HEK293T (cell line): ENCODE measurements around the gene PAQR5.
"Not testable (repeated sequence)": the region's sequence is repeated elsewhere in the genome, so short reads cannot be mapped to it uniquely, and the experiment has no call there.

ENCODE experiments used
- CTCF ChIA-PET: fragments of 350-600 bp; formaldehyde crosslinking; extraction: SDS; loops from one replicate; lab custom pipeline; 2021; ENCODE audit warnings: antibody characterized with exemption, inconsistent platforms; lab: Yijun Ruan, JAX
- POLR2A ChIA-PET: fragments of 350-600 bp; formaldehyde crosslinking; extraction: SDS; loops from one replicate; lab custom pipeline; 2020; ENCODE audit warnings: antibody characterized with exemption, inconsistent platforms; lab: Yijun Ruan, JAX
- DNase-seq: peaks from one replicate; pipeline ENCODE4 v3.0.0; 2012; ENCODE audit warnings: mixed read lengths; ENCODE audit errors: extremely low spot score
- ARNT ChIP-seq: fragments of 450-650 bp; IDR thresholded peaks from 2 replicates; pipeline ENCODE4 v1.6.1; 2017; ENCODE audit warnings: mild to moderate bottlenecking
- BHLHE40 ChIP-seq: fragments of 450-650 bp; IDR thresholded peaks from 2 replicates; pipeline ENCODE4 v1.6.1; 2016; ENCODE audit warnings: mild to moderate bottlenecking, moderate library complexity, borderline replicate concordance
- CTBP1 ChIP-seq: fragments of 450-650 bp; IDR thresholded peaks from 2 replicates; pipeline ENCODE4 v1.6.1; 2016; ENCODE audit warnings: borderline replicate concordance
- ELF4 ChIP-seq: fragments of 450-650 bp; IDR thresholded peaks from 2 replicates; pipeline ENCODE4 v1.6.1; 2017; ENCODE audit warnings: antibody characterized with exemption
- FOXA1 ChIP-seq: fragments of 450-650 bp; IDR thresholded peaks from 2 replicates; pipeline ENCODE4 v1.6.1; 2016; ENCODE audit warnings: mild to moderate bottlenecking
- FOXK2 ChIP-seq: fragments of 450-650 bp; IDR thresholded peaks from 2 replicates; pipeline ENCODE4 v1.6.1; 2016; ENCODE audit warnings: mild to moderate bottlenecking
- FOXM1 ChIP-seq: fragments of 450-650 bp; IDR thresholded peaks from 2 replicates; pipeline ENCODE4 v1.6.1; 2017; ENCODE audit warnings: mild to moderate bottlenecking, borderline replicate concordance
- HDGF ChIP-seq: fragments of 450-650 bp; IDR thresholded peaks from 2 replicates; pipeline ENCODE4 v1.6.1; 2017; ENCODE audit warnings: antibody characterized with exemption, borderline replicate concordance
- L3MBTL2 ChIP-seq: fragments of 450-650 bp; conservative IDR thresholded peaks from 2 replicates; pipeline ENCODE4 v1.6.1; 2016; ENCODE audit warnings: mild to moderate bottlenecking
- LEF1 ChIP-seq: fragments of 450-650 bp; IDR thresholded peaks from 2 replicates; pipeline ENCODE4 v1.6.1; 2017; ENCODE audit warnings: mild to moderate bottlenecking, borderline replicate concordance
- NFRKB ChIP-seq: fragments of 450-650 bp; IDR thresholded peaks from 2 replicates; pipeline ENCODE4 v1.6.1; 2016; ENCODE audit warnings: mild to moderate bottlenecking, moderate library complexity
- SP1 ChIP-seq: fragments of 450-650 bp; IDR thresholded peaks from 2 replicates; pipeline ENCODE4 v1.6.1; 2017
- SUZ12 ChIP-seq: fragments of 450-650 bp; IDR thresholded peaks from 2 replicates; pipeline ENCODE4 v1.6.1; 2016; ENCODE audit warnings: mild to moderate bottlenecking
- TARDBP ChIP-seq: fragments of 450-650 bp; IDR thresholded peaks from 2 replicates; pipeline ENCODE4 v1.6.1; 2016
- ZNF384 ChIP-seq: fragments of 450-650 bp; IDR thresholded peaks from 2 replicates; pipeline ENCODE4 v1.6.1; 2016
- TF ChIP-seq, protein P1 (sequence below): fragments of 450-650 bp; IDR thresholded peaks from 2 replicates; pipeline ENCODE4 v1.6.1; 2016

PAQR5 gene

DNA sequence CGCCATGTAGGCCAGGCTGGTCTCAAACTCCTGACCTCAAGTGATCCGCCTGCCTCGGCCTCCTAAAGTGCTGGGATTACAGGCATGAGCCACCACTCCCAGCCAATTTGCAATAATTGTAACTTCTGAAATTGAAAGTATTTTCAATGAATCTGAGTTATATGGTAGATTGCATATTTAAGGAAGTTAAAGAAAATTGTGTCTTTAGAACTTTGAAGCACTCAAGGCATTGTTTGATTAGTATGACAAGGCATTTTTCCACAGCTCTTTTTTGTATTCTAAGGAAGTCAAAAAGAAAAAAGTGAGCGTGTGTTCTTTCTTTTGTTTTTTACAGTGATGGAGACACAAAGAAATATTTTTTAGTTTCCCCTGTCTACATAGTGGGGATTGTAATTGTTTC lies 138.2 kb downstream of the PAQR5 start:
- TF ChIP-seq ZNF384 (no peak), FOXM1 (no peak), SP1 (no peak), NFRKB (no peak), TARDBP (no peak), L3MBTL2 (no peak), HDGF (no peak), SUZ12 (no peak), FOXA1 (no peak), LEF1 (no peak), CTBP1 (no peak), BHLHE40 (no peak), FOXK2 (no peak)
- TF ChIP-seq, protein P1, sequence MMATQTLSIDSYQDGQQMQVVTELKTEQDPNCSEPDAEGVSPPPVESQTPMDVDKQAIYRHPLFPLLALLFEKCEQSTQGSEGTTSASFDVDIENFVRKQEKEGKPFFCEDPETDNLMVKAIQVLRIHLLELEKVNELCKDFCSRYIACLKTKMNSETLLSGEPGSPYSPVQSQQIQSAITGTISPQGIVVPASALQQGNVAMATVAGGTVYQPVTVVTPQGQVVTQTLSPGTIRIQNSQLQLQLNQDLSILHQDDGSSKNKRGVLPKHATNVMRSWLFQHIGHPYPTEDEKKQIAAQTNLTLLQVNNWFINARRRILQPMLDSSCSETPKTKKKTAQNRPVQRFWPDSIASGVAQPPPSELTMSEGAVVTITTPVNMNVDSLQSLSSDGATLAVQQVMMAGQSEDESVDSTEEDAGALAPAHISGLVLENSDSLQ = no peak
- CTCF ChIA-PET = no interaction called here
- DNase-seq = no peak
- POLR2A ChIA-PET = interaction anchor here (1.1 kb wide), 1 partner anchor 15 kb away, joined by 10 read pairs; the partner anchor contains the start of gene RPLP1

DNA sequence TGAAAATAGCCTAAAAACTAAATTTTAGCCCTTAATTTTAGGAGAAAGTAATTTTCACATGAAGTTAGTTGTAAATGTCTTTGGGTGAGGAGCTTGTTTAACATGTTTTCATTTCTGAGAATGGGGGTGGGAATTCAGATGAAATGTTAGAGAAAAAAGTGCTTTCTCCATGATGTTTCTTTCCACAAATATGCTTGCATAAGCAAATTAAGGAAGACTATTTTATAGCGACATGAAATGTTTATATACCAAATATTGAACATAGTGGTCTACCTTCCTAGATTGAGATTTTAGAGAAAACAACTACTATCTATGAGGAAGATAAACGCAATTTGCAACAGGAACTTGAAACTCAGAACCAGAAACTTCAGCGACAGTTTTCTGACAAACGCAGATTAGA lies 140.9 kb downstream of the PAQR5 start:
- ChIA-PET POLR2A (interaction anchor here (2.7 kb wide), 1 partner anchor 13 kb away, joined by 14 read pairs; the partner anchor contains the start of gene RPLP1), CTCF (interaction anchor here (0.7 kb wide), 1 partner anchor 9 kb away, joined by 3 read pairs; no protein-coding TSS in a partner anchor)
- DNase-seq = no peak
- no peak for TF ChIP-seq ELF4
- no peak for TF ChIP-seq LEF1
- TF ChIP-seq CTBP1 = no peak
- TF ChIP-seq SUZ12 = no peak
- no peak for TF ChIP-seq FOXA1
- TF ChIP-seq ARNT = no peak
- TF ChIP-seq, protein P1 = no peak
- no peak for TF ChIP-seq BHLHE40
- TF ChIP-seq NFRKB = no peak
- no peak for TF ChIP-seq HDGF

DNA sequence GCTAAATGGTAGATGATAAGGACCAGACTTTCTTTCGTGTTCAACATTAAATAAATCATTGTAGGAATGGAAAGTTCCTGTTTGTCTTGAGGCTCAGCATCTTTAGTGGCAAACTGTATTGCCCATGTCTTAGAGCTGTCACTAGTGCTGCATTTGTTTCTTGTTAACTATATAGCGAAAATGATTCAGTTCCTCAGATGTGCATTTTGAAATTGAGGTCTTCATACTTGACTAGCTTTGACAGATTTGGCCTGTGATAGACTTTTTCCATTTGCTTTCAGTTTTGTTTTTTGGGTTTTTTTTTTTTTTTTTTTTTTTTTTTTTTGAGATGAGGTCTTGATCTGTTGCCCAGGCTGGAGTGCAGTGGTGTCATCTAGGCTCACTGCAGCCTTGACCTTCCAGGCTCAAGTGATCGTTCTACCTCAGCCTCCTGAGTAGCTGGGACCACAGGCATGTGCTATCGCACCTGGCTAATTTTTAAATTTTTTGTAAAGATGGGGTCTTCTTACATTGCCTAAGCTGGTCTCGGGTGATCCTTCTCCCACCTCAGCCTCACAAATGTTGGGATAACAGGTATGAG lies 144.4 kb downstream of the PAQR5 start:
- CTCF ChIA-PET = interaction anchor here (0.6 kb wide), 1 partner anchor 185 kb away, joined by 3 read pairs; no protein-coding TSS in a partner anchor
- DNase-seq = no peak

DNA sequence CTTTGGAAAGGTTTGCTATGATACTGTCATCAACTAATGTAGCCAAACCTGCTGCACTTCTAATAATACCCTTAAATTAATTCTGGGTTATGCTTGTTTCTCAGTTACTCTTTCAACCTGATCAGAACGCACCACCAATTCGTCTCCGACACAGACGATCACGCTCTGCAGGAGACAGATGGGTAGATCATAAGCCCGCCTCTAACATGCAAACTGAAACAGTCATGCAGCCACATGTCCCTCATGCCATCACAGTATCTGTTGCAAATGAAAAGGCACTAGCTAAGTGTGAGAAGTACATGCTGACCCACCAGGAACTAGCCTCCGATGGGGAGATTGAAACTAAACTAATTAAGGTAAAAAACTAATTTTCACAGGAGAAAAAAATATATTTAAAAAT lies 146.0 kb downstream of the PAQR5 start:
- DNase-seq = no peak
- POLR2A ChIA-PET = no interaction called here
- CTCF ChIA-PET = no interaction called here
- TF ChIP-seq ELF4 = no peak
- no peak for TF ChIP-seq ZNF384
- no peak for TF ChIP-seq LEF1
- TF ChIP-seq SP1 = no peak
- TF ChIP-seq, protein P1 = no peak
- no peak for TF ChIP-seq L3MBTL2
- TF ChIP-seq HDGF = no peak
- no peak for TF ChIP-seq ARNT
- TF ChIP-seq FOXM1 = no peak
- no peak for TF ChIP-seq CTBP1
- TF ChIP-seq SUZ12 = no peak
- no peak for TF ChIP-seq FOXA1
- no peak for TF ChIP-seq BHLHE40
- no peak for TF ChIP-seq NFRKB
- TF ChIP-seq TARDBP = no peak
- TF ChIP-seq FOXK2 = no peak

More for the DNA sequence above, 144.4 kb downstream of the PAQR5 start:
- POLR2A ChIA-PET = interaction anchor here (0.6 kb wide), 1 partner anchor 283 kb away, joined by 4 read pairs; the partner anchor contains the start of gene GLCE
- no peak for TF ChIP-seq BHLHE40
- TF ChIP-seq SUZ12 = no peak
- no peak for TF ChIP-seq SP1
- TF ChIP-seq FOXA1 = no peak
- no peak for TF ChIP-seq HDGF
- no peak for TF ChIP-seq ELF4
- TF ChIP-seq, protein P1 = no peak
- no peak for TF ChIP-seq CTBP1
- no peak for TF ChIP-seq TARDBP

DNA sequence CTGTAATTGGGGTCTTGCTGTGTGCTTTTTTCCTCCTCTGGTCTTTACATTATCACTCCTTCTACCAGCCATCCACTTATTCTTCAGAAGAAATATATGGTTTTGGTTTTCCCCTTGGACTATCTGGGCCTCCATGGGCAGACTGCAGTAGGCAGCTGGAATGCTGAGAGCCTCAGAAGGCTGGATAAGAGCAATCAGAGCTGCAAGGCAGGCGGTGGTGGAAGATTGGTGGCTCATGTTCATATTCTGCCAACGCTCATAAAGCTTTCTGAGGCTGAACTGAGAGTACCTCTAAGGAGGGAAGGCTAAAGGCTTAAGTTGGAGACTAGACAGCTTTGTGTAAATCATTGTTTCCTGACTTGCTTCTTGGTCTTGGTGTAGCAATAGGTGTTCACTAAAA lies 148.2 kb downstream of the PAQR5 start:
- ChIA-PET CTCF (interaction anchor here (0.6 kb wide), 1 partner anchor 16 kb away, joined by 3 read pairs; no protein-coding TSS in a partner anchor), POLR2A (interaction anchor here (0.9 to 1.2 kb wide), 2 partner anchors 15 to 16 kb away, joined by 3 read pairs; no protein-coding TSS in a partner anchor)
- no peak for TF ChIP-seq TARDBP
- no peak for TF ChIP-seq LEF1
- TF ChIP-seq ARNT = no peak
- TF ChIP-seq ELF4 = no peak
- no peak for DNase-seq

DNA sequence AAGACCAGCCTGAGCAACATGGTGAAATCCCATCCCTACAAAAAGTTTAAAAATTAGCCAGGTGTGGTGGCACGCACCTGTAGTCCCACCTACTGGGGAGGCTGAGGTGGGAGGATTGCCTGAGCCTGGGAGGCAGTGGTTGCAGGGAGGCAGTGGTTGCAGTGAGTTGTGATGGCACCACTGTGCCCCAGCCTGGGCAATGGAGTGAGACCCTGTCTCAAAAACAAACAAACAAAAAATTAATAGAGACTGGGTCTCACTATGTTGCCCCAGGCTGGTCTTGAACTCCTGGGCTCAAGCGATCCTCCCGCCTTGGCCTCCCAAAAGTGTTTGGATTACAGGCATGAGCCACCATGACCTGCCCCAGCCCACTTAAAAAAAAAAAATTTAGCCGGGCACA lies 151.5 kb downstream of the PAQR5 start:
- POLR2A ChIA-PET = interaction anchor here (0.8 to 4.6 kb wide), 2 partner anchors 12 to 35 kb away, joined by 4 to 116 read pairs; no protein-coding TSS in a partner anchor
- DNase-seq, CTCF ChIA-PET: not testable (repeated sequence)
